H9 (cell line): ENCODE data around the gene MAPKAP1. TPM values are rescaled to one million over a fixed set of nuclear protein-coding genes. Genes with fewer than 3 reads are reported as not detected.

Source experiments
- DNase-seq: peaks from one replicate; pipeline ENCODE4 v3.0.0-alpha.2; 2017
- H2AFZ ChIP-seq: one replicate; pipeline ENCODE4 v1.6.1; 2013; ENCODE audit warnings: mild to moderate bottlenecking, low read length, control low read depth, moderate library complexity
- H2AK5ac ChIP-seq: 2 replicates; pipeline ENCODE4 v1.6.1; 2013; ENCODE audit warnings: low read length, control low read depth, mixed read lengths; ENCODE audit not compliant: insufficient read length
- H2BK120ac ChIP-seq: one replicate; pipeline ENCODE4 v1.6.1; 2013; ENCODE audit warnings: low read depth, mild to moderate bottlenecking, low read length, control low read depth, inconsistent platforms; ENCODE audit not compliant: poor library complexity, severe bottlenecking
- H2BK12ac ChIP-seq: 2 replicates; pipeline ENCODE4 v1.6.1; 2013; ENCODE audit warnings: low read length, control low read depth, mixed read lengths, low read depth; ENCODE audit not compliant: insufficient read length
- H2BK15ac ChIP-seq: 2 replicates; pipeline ENCODE4 v1.6.1; 2013; ENCODE audit warnings: low read depth, low read length, control low read depth
- H2BK20ac ChIP-seq: one replicate; pipeline ENCODE4 v1.6.1; 2013; ENCODE audit warnings: low read depth, mild to moderate bottlenecking, low read length, control low read depth, inconsistent platforms; ENCODE audit not compliant: poor library complexity, severe bottlenecking
- H2BK5ac ChIP-seq: 2 replicates; pipeline ENCODE4 v1.6.1; 2013; ENCODE audit warnings: low read length, control low read depth, mixed read lengths; ENCODE audit not compliant: insufficient read length
- H3K14ac ChIP-seq: 2 replicates; pipeline ENCODE4 v1.6.1; 2013; ENCODE audit warnings: low read length, control low read depth; ENCODE audit not compliant: insufficient read depth
- H3K18ac ChIP-seq: 2 replicates; pipeline ENCODE4 v1.6.1; 2013; ENCODE audit warnings: low read depth, mild to moderate bottlenecking, mixed read lengths, low read length, control low read depth; ENCODE audit not compliant: insufficient read length
- H3K23ac ChIP-seq: 2 replicates; pipeline ENCODE4 v1.6.1; 2013; ENCODE audit warnings: low read length, control low read depth, mixed read lengths, low read depth; ENCODE audit not compliant: insufficient read length
- H3K23me2 ChIP-seq: 2 replicates; pipeline ENCODE4 v1.6.1; 2013; ENCODE audit warnings: low read depth, mild to moderate bottlenecking, mixed read lengths, low read length, control low read depth; ENCODE audit not compliant: insufficient read length, poor library complexity, severe bottlenecking
- H3K27ac ChIP-seq: 2 replicates; pipeline ENCODE4 v1.5.1; 2013; ENCODE audit warnings: low read length, control low read depth, mixed read lengths, low read depth; ENCODE audit not compliant: insufficient read length
- H3K27me3 ChIP-seq: 2 replicates; pipeline ENCODE4 v1.6.1; 2013; ENCODE audit warnings: low read length, control low read depth, inconsistent platforms; ENCODE audit not compliant: insufficient read depth
- H3K4ac ChIP-seq: 2 replicates; pipeline ENCODE4 v1.6.1; 2013; ENCODE audit warnings: low read depth, mild to moderate bottlenecking, control low read depth, inconsistent platforms, low read length, moderate library complexity
- H3K4me1 ChIP-seq: 2 replicates; pipeline ENCODE4 v1.6.1; 2013; ENCODE audit warnings: low read length, control low read depth, inconsistent platforms; ENCODE audit not compliant: insufficient read depth
- H3K4me2 ChIP-seq: 2 replicates; pipeline ENCODE4 v1.6.1; 2013; ENCODE audit warnings: low read length, control low read depth, mixed read lengths; ENCODE audit not compliant: insufficient read length, insufficient read depth
- H3K56ac ChIP-seq: 2 replicates; pipeline ENCODE4 v1.6.1; 2013; ENCODE audit warnings: low read depth, mild to moderate bottlenecking, mixed read lengths, low read length, control low read depth; ENCODE audit not compliant: insufficient read length
- H3K79me1 ChIP-seq: 2 replicates; pipeline ENCODE4 v1.6.1; 2013; ENCODE audit warnings: low read depth, mild to moderate bottlenecking, moderate library complexity, low read length, control low read depth, inconsistent platforms; ENCODE audit not compliant: insufficient read depth, poor library complexity, severe bottlenecking
- H3K79me2 ChIP-seq: 2 replicates; pipeline ENCODE4 v1.6.1; 2013; ENCODE audit warnings: low read length, control low read depth, inconsistent platforms; ENCODE audit not compliant: insufficient read depth
- H3K9ac ChIP-seq: 2 replicates; pipeline ENCODE4 v1.6.1; 2013; ENCODE audit warnings: low read length, control low read depth, mixed read lengths; ENCODE audit not compliant: insufficient read length; ENCODE audit errors: extremely low read depth
- H3K9me3 ChIP-seq: one replicate; pipeline ENCODE4 v1.6.1; 2013; ENCODE audit warnings: low read depth, low read length, inconsistent platforms; ENCODE audit not compliant: control insufficient read depth
- H3T11ph ChIP-seq: one replicate; pipeline ENCODE4 v1.6.1; 2013; ENCODE audit warnings: mild to moderate bottlenecking, low read length, control low read depth, inconsistent platforms
- H4K20me1 ChIP-seq: one replicate; pipeline ENCODE4 v1.6.1; 2013; ENCODE audit not compliant: control insufficient read depth, insufficient read length, insufficient read depth
- H4K5ac ChIP-seq: 2 replicates; pipeline ENCODE4 v1.6.1; 2013; ENCODE audit warnings: low read depth, mild to moderate bottlenecking, mixed read lengths, low read length, control low read depth; ENCODE audit not compliant: insufficient read length
- H4K8ac ChIP-seq: replicated peaks from 2 replicates; pipeline ENCODE4 v1.6.1; 2013; ENCODE audit warnings: low read length, control low read depth, mixed read lengths, low read depth; ENCODE audit not compliant: insufficient read length
- H4K91ac ChIP-seq: 2 replicates; pipeline ENCODE4 v1.6.1; 2013; ENCODE audit warnings: low read depth, mild to moderate bottlenecking, moderate library complexity, mixed read lengths, low read length, control low read depth; ENCODE audit not compliant: insufficient read length
- H3K27ac Mint-ChIP-seq, 3 experiments: 2 replicates in 2 of 3; 3 replicates in 1 of 3; pipeline ENCODE4 v1.8.0; 2020 to 2021; ENCODE audit warnings: mixed read lengths in 3 of 3, mild to moderate bottlenecking in 1 of 3, moderate library complexity in 1 of 3
- H3K27me3 Mint-ChIP-seq: 2 replicates; pipeline ENCODE4 v1.8.0; 2021; ENCODE audit warnings: low read depth, mild to moderate bottlenecking, moderate library complexity, mixed read lengths
- H3K36me3 Mint-ChIP-seq, 3 experiments: 2 replicates in 2 of 3; 3 replicates in 1 of 3; pipeline ENCODE4 v1.8.0; 2020 to 2021; ENCODE audit warnings: low read depth in 3 of 3, mixed read lengths in 3 of 3; ENCODE audit not compliant: insufficient read depth in 1 of 3
- H3K4me1 Mint-ChIP-seq, 2 experiments: 2 replicates each; pipeline ENCODE4 v1.8.0; 2020; ENCODE audit warnings: mixed read lengths in 2 of 2
- H3K4me3 Mint-ChIP-seq, 2 experiments: 2 replicates in 1 of 2; 3 replicates in 1 of 2; pipeline ENCODE4 v1.8.0; 2020 to 2021; ENCODE audit warnings: mild to moderate bottlenecking in 2 of 2, mixed read lengths in 2 of 2, moderate library complexity in 1 of 2
- H3K9me3 Mint-ChIP-seq, 2 experiments: 2 replicates in 1 of 2; 3 replicates in 1 of 2; pipeline ENCODE4 v1.8.0; 2020; ENCODE audit warnings: mild to moderate bottlenecking in 2 of 2, mixed read lengths in 2 of 2, moderate library complexity in 1 of 2
- CTCF ChIP-seq: fragments of 200-600 bp; sonication (generic); conservative IDR thresholded peaks from 3 replicates; pipeline ENCODE4 v1.8.0; 2021; ENCODE audit warnings: antibody characterized with exemption, mild to moderate bottlenecking
- WGBS: extraction: QIAGEN DNeasy Blood & Tissue Kit; methylation state at CpG from one replicate; pipeline ENCODE4 v1.1.7; 2013; ENCODE audit warnings: missing lambda C conversion rate, low lambda C conversion rate, mixed read lengths; ENCODE audit not compliant: insufficient read length; ENCODE audit errors: extremely low coverage; 5-methylcytosine and 5-hydroxymethylcytosine counted together
- total RNA-seq: library from RNA; stranded (reverse); gene quantifications from 2 replicates; pipeline ENCODE4 v1.2.1, GENCODE V29; 2021

MAPKAP1 gene
- total RNA-seq, 1 experiment from 2014 or later: 97.0 TPM

- no peak overlapping the region for H2BK20ac ChIP-seq
- H2AFZ ChIP-seq: no peak overlapping the region
- Mint-ChIP-seq H3K4me3 (no peak overlapping the region), H3K36me3 (no peaks in the 10 kb centered on the region), H3K9me3 (no peaks in the 10 kb centered on the region; a peak in 1 of 5 replicates), H3K4me1 (peaks cover 12 to 14% of the 10 kb centered on the region in 2 experiments), H3K27me3 (peaks cover 17% of the 10 kb centered on the region), H3K27ac (no peak overlapping the region)
- H3K23me2 ChIP-seq: no peaks in the 10 kb centered on the region
- H2AK5ac ChIP-seq: no peak overlapping the region
- H3K9me3 ChIP-seq: no peaks in the 10 kb centered on the region
- no peak overlapping the region for H3T11ph ChIP-seq
- H3K23ac ChIP-seq: no peak overlapping the region
- H3K27ac ChIP-seq: no peak overlapping the region
- H4K8ac ChIP-seq: no peak overlapping the region
- no peaks in the 10 kb centered on the region for H3K79me2 ChIP-seq
- no CpG with 5 or more reads among the region's 3 CpGs for WGBS
- no peaks in the 10 kb centered on the region for H3K27me3 ChIP-seq
- H2BK120ac ChIP-seq: no peak overlapping the region
- H3K9ac ChIP-seq: no peak overlapping the region
- no peak overlapping the region for H4K91ac ChIP-seq
- no peaks in the 10 kb centered on the region; the same call in 1 of the 2 replicates for H3K4me1 ChIP-seq
- no peak overlapping the region for H3K56ac ChIP-seq
- H3K4me2 ChIP-seq: no peak overlapping the region
- no peak overlapping the region for H3K4ac ChIP-seq
- H2BK5ac ChIP-seq: no peak overlapping the region
- no peak overlapping the region for H2BK15ac ChIP-seq
- H4K20me1 ChIP-seq: no peaks in the 10 kb centered on the region
- DNase-seq: no peak
- no peak overlapping the region for H3K18ac ChIP-seq
- H4K5ac ChIP-seq: no peak overlapping the region
- H3K79me1 ChIP-seq: no peaks in the 10 kb centered on the region
- H2BK12ac ChIP-seq: no peak overlapping the region
- TF ChIP-seq CTCF: no peak
- H3K14ac ChIP-seq: no peak overlapping the region
Observed at GRCh38 chr9:125393426-125393825, 313.6 kb downstream of the MAPKAP1 start.
